Measurements from ENCODE around the gene ADORA1. TPM values are rescaled to one million over a fixed set of nuclear protein-coding genes. Genes with fewer than 3 reads are reported as not detected.

The ADORA1 gene
- total and polyA plus RNA-seq, 8 donors = 8.1 to 19.7 (median 15.5) TPM

- peak overlapping the region in 1 of 4 donors; percentile 4 for H3K27ac ChIP-seq
- ATAC-seq = peak in 3 of 4 donors; percentile 60 to 74 (median 69)
- H3K4me1 ChIP-seq = no peaks in the 10 kb centered on the region
- no peaks in the 10 kb centered on the region for H3K36me3 ChIP-seq
- no peaks in the 10 kb centered on the region for H3K27me3 ChIP-seq
- H3K9me3 ChIP-seq = no peaks in the 10 kb centered on the region
- no peak for TF ChIP-seq CTCF (IDR thresholded peaks at IDR 0.05)
- DNase-seq = peak in 2 of 6 donors; percentile 24 to 48
- H3K4me3 ChIP-seq = no peak overlapping the region
- no peak for FAIRE-seq
- WGBS, 2 donors = 80 to 85% methylated on average over 15 of the region's 15 CpGs
- intact Hi-C loops (cut with DNase I) = no loop called here
These were observed 75.1 kb downstream of the ADORA1 start for GRCh38 chr1:203202431-203203245.

GRCh38 chr1:203204756-203205155, 77.2 kb downstream of the ADORA1 start:
- no peaks in the 10 kb centered on the region for H3K9me3 ChIP-seq
- ATAC-seq = no peak
- H3K27me3 ChIP-seq = no peaks in the 10 kb centered on the region
- H3K27ac ChIP-seq = no peak overlapping the region
- H3K4me1 ChIP-seq = no peaks in the 10 kb centered on the region
- H3K4me3 ChIP-seq = no peak overlapping the region
- DNase-seq = peak in 1 of 6 donors; percentile 5
- 67 to 87% methylated on average over 2 of the region's 2 CpGs for WGBS, 2 donors
- TF ChIP-seq CTCF (IDR thresholded peaks at IDR 0.05) = no peak
- FAIRE-seq = no peak
- H3K36me3 ChIP-seq = no peaks in the 10 kb centered on the region
- intact Hi-C loops (cut with DNase I) = no loop called here

GRCh38 chr1:203206129-203206687, 78.7 kb downstream of the ADORA1 start:
- H3K27ac ChIP-seq = no peak overlapping the region
- no peak for FAIRE-seq

GRCh38 chr1:203207751-203208150, 80.2 kb downstream of the ADORA1 start:
- FAIRE-seq (no peak), DNase-seq (no peak), ATAC-seq (no peak)
- 49 to 57% methylated on average over 2 of the region's 2 CpGs for WGBS, 2 donors
- intact Hi-C loops (cut with DNase I) = no loop called here
- Histone ChIP-seq H3K9me3 (no peaks in the 10 kb centered on the region), H3K4me3 (no peak overlapping the region), H3K27me3 (no peaks in the 10 kb centered on the region), H3K27ac (no peak overlapping the region), H3K36me3 (no peaks in the 10 kb centered on the region), H3K4me1 (no peaks in the 10 kb centered on the region)
- no peak for TF ChIP-seq CTCF (IDR thresholded peaks at IDR 0.05)

More at GRCh38 chr1:203206129-203206687, 78.7 kb downstream of the ADORA1 start:
- Histone ChIP-seq H3K4me1 (no peaks in the 10 kb centered on the region), H3K9me3 (no peaks in the 10 kb centered on the region), H3K36me3 (no peaks in the 10 kb centered on the region), H3K27me3 (no peaks in the 10 kb centered on the region), H3K4me3 (no peak overlapping the region)
- WGBS, 2 donors = 79 to 81% methylated on average over 5 of the region's 5 CpGs
- no peak for TF ChIP-seq CTCF (IDR thresholded peaks at IDR 0.05)
- DNase-seq = no peak
- intact Hi-C loops (cut with DNase I) = no loop called here
- no peak for ATAC-seq

GRCh38 chr1:203208181-203208580, 80.7 kb downstream of the ADORA1 start:
- H3K27ac ChIP-seq = no peak overlapping the region
- intact Hi-C loops (cut with DNase I) = no loop called here
- no peak for FAIRE-seq
- no peak for ATAC-seq
- no peaks in the 10 kb centered on the region for H3K4me1 ChIP-seq
- H3K9me3 ChIP-seq = no peaks in the 10 kb centered on the region
- H3K4me3 ChIP-seq = no peak overlapping the region
- no peaks in the 10 kb centered on the region for H3K27me3 ChIP-seq
- no peak for TF ChIP-seq CTCF (IDR thresholded peaks at IDR 0.05)
- no peaks in the 10 kb centered on the region for H3K36me3 ChIP-seq
- 51 to 72% methylated on average over 1 of the region's 1 CpG for WGBS, 2 donors
- no peak for DNase-seq

Measured in pancreas (tissue), 10 donors.